ENCODE data around the gene SHMT2.
A peak's percentile ranks its signal among the peaks of the same experiment; 100 is the strongest.

SHMT2 gene

GRCh38 chr12:57215668-57216013, 13.9 kb upstream of the SHMT2 start:
- peak; percentile 80 for DNase-seq (ENCODE audit: low spot score)
- in situ Hi-C loops (cut with MboI; ENCODE audit: low pct_unique_long_range_greater_than_20kb, low sequenced_read_pairs, unreplicated experiment) = no loop called here
- no peak for TF ChIP-seq CTCF (IDR thresholded peaks at IDR 0.05; ENCODE audit: extremely low read depth, insufficient read depth, missing control alignments)

GRCh38 chr12:57216014-57216911, 13.2 kb upstream of the SHMT2 start, which contains the start of gene NXPH4:
TSS of gene NXPH4 (plus strand) at chr12:57216794. CDS start at chr12:57216970, 176 bp downstream.
- TF ChIP-seq CTCF (IDR thresholded peaks at IDR 0.05; ENCODE audit: extremely low read depth, insufficient read depth, missing control alignments) = peak; percentile 13
- in situ Hi-C loops (cut with MboI; ENCODE audit: low pct_unique_long_range_greater_than_20kb, low sequenced_read_pairs, unreplicated experiment) = no loop called here
- DNase-seq (ENCODE audit: low spot score) = peak; percentile 83

- no peak for TF ChIP-seq CTCF (IDR thresholded peaks at IDR 0.05; ENCODE audit: extremely low read depth, insufficient read depth, missing control alignments)
- in situ Hi-C loops (cut with MboI; ENCODE audit: low pct_unique_long_range_greater_than_20kb, low sequenced_read_pairs, unreplicated experiment) = no loop called here
- no peak for DNase-seq (ENCODE audit: low spot score)
These were observed 12.3 kb upstream of the SHMT2 start for GRCh38 chr12:57216921-57217879.

GRCh38 chr12:57218030-57218853, 11.3 kb upstream of the SHMT2 start:
- TF ChIP-seq CTCF (IDR thresholded peaks at IDR 0.05; ENCODE audit: extremely low read depth, insufficient read depth, missing control alignments) = no peak
- in situ Hi-C loops (cut with MboI; ENCODE audit: low pct_unique_long_range_greater_than_20kb, low sequenced_read_pairs, unreplicated experiment) = no loop called here
- no peak for DNase-seq (ENCODE audit: low spot score)

GRCh38 chr12:57219205-57219992, 10.1 kb upstream of the SHMT2 start:
- DNase-seq (ENCODE audit: low spot score) = no peak
- in situ Hi-C loops (cut with MboI; ENCODE audit: low pct_unique_long_range_greater_than_20kb, low sequenced_read_pairs, unreplicated experiment) = no loop called here
- TF ChIP-seq CTCF (IDR thresholded peaks at IDR 0.05; ENCODE audit: extremely low read depth, insufficient read depth, missing control alignments) = no peak
